ENCODE measurements around the gene BLOC1S4. TPM values are rescaled to one million over a fixed set of nuclear protein-coding genes. Genes with fewer than 3 reads are reported as not detected.
"Not testable (repeated sequence)": the region's sequence is repeated elsewhere in the genome, so short reads cannot be mapped to it uniquely, and the experiment has no call there.

The BLOC1S4 gene
- total RNA-seq, 1 experiment from 2014 or later, result 10.7 TPM

DNA sequence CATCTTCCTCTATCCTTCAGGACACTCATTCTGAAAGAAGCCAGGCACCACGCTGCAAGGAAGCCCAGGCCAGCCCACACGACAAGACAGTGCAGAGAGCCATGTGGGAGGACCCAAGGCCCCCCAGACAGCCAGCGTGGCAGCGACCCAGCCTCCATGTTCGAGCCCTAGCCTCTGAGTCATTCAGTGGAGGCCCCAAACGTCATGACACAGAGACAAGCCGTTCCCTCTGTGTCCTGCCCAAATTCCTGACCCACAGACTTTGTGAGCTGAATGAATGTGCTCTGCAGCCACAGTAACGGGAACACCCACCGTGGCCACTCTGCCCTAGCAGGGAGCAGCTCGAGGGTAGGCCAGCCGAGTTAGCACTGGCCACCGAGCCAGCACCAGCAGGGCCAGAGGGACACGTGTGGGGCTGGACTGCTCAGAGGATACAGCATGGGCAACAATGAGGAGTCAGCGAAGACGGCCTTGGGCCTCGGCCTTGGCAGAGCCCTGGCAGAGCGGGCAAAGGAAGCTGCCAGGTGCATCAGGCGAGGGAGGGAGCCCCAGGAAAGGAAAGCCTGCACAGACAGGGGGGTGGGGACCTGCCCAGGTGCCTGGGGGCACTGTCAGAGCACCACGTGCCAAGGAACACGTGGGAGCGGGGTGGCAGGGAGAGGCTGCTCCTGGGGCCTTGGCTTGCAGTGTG, 8.6 kb downstream of the BLOC1S4 start:
- TF ChIP-seq TCF7L2 (IDR thresholded peaks at IDR 0.05; ENCODE audit: low read depth, low read length) (no peak), SIN3A (IDR thresholded peaks at IDR 0.05; ENCODE audit: borderline replicate concordance, insufficient read depth, low read depth, low read length) (no peak), POLR2AphosphoS5 (IDR thresholded peaks at IDR 0.05; ENCODE audit: low read depth, low read length) (no peak)
- TF ChIP-seq, protein P1, sequence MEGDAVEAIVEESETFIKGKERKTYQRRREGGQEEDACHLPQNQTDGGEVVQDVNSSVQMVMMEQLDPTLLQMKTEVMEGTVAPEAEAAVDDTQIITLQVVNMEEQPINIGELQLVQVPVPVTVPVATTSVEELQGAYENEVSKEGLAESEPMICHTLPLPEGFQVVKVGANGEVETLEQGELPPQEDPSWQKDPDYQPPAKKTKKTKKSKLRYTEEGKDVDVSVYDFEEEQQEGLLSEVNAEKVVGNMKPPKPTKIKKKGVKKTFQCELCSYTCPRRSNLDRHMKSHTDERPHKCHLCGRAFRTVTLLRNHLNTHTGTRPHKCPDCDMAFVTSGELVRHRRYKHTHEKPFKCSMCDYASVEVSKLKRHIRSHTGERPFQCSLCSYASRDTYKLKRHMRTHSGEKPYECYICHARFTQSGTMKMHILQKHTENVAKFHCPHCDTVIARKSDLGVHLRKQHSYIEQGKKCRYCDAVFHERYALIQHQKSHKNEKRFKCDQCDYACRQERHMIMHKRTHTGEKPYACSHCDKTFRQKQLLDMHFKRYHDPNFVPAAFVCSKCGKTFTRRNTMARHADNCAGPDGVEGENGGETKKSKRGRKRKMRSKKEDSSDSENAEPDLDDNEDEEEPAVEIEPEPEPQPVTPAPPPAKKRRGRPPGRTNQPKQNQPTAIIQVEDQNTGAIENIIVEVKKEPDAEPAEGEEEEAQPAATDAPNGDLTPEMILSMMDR (IDR thresholded peaks at IDR 0.05), result no peak
- TF ChIP-seq, protein P2, sequence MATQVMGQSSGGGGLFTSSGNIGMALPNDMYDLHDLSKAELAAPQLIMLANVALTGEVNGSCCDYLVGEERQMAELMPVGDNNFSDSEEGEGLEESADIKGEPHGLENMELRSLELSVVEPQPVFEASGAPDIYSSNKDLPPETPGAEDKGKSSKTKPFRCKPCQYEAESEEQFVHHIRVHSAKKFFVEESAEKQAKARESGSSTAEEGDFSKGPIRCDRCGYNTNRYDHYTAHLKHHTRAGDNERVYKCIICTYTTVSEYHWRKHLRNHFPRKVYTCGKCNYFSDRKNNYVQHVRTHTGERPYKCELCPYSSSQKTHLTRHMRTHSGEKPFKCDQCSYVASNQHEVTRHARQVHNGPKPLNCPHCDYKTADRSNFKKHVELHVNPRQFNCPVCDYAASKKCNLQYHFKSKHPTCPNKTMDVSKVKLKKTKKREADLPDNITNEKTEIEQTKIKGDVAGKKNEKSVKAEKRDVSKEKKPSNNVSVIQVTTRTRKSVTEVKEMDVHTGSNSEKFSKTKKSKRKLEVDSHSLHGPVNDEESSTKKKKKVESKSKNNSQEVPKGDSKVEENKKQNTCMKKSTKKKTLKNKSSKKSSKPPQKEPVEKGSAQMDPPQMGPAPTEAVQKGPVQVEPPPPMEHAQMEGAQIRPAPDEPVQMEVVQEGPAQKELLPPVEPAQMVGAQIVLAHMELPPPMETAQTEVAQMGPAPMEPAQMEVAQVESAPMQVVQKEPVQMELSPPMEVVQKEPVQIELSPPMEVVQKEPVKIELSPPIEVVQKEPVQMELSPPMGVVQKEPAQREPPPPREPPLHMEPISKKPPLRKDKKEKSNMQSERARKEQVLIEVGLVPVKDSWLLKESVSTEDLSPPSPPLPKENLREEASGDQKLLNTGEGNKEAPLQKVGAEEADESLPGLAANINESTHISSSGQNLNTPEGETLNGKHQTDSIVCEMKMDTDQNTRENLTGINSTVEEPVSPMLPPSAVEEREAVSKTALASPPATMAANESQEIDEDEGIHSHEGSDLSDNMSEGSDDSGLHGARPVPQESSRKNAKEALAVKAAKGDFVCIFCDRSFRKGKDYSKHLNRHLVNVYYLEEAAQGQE (IDR thresholded peaks at IDR 0.05; ENCODE audit: insufficient read depth in 1 of 2, low read depth in 2 of 2, low read length in 1 of 2), result no peak
- Histone ChIP-seq H3K27me3 (ENCODE audit: control insufficient read depth, insufficient read depth, low read length) (no peaks in the 10 kb centered on the region), H3K4me3 (ENCODE audit: low read depth in 2 of 2, low read length in 2 of 2) (no peak overlapping the region), H3K9me3 (ENCODE audit: control insufficient read depth, insufficient read depth, low read depth, low read length) (no peaks in the 10 kb centered on the region), H3K4me1 (ENCODE audit: control insufficient read depth, insufficient read depth, low read length) (no peaks in the 10 kb centered on the region), H3K27ac (ENCODE audit: low read length) (no peak overlapping the region), H3K36me3 (ENCODE audit: control insufficient read depth, insufficient read depth, low read length) (no peaks in the 10 kb centered on the region)
- DNase-seq (ENCODE audit: low read depth, low spot score) (no peak), ATAC-seq (no peak)
- no TSS peak for BruUV-seq (replicated peaks)
- in situ Hi-C loops (cut with HindIII; ENCODE audit: low pct_unique_long_range_greater_than_20kb, low sequenced_read_pairs), result no loop called here
- POLR2A ChIA-PET, result no interaction called here
- intact Hi-C loops (cut with micrococcal nuclease; ENCODE audit: unreplicated experiment), result no loop called here
- CTCF ChIA-PET, result no interaction called here

DNA sequence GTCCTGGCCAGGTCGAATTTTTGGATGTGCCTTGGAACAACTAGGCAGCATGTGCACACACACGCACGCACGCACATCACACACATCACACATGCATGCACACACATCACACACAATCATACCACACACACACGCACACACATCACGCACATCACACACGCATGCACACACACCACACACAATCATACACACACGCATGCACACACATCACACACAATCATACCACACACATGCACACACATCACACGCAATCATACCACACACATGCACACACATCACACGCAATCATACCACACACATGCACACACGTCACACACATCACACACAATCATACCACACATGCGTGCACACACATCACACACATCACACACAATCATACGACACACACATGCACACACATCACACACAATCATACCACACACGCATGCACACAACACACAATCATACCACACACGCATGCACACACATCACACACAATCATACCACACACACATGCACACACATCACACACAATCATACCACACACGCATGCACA, 9.5 kb downstream of the BLOC1S4 start:
- BruUV-seq (replicated peaks); H3K27me3 ChIP-seq (ENCODE audit: control insufficient read depth, insufficient read depth, low read length); H3K4me3 ChIP-seq (ENCODE audit: low read depth in 2 of 2, low read length in 2 of 2); POLR2A ChIA-PET; H3K27ac ChIP-seq (ENCODE audit: low read length); in situ Hi-C loops (cut with HindIII; ENCODE audit: low pct_unique_long_range_greater_than_20kb, low sequenced_read_pairs); H3K9me3 ChIP-seq (ENCODE audit: control insufficient read depth, insufficient read depth, low read depth, low read length); H3K4me1 ChIP-seq (ENCODE audit: control insufficient read depth, insufficient read depth, low read length); intact Hi-C loops (cut with micrococcal nuclease; ENCODE audit: unreplicated experiment); CTCF ChIA-PET; DNase-seq (ENCODE audit: low read depth, low spot score); ATAC-seq; H3K36me3 ChIP-seq (ENCODE audit: control insufficient read depth, insufficient read depth, low read length): not testable (repeated sequence)

Data from Panc1 (cell line).